D721Med (cell line): ENCODE measurements around the gene SLC38A3.

ENCODE experiments used
- DNase-seq: peaks from one replicate; pipeline ENCODE4 v3.0.0; 2011; ENCODE audit warnings: low spot score; ENCODE audit not compliant: insufficient read length
- FAIRE-seq: peaks from 2 replicates; lab custom pipeline; 2011; peaks lifted over from hg19 to GRCh38; lab: Jason Lieb, UNC
- TF ChIP-seq, protein P1 (sequence below): IDR thresholded peaks from 2 replicates; pipeline ENCODE4 v1.5.1; 2012; ENCODE audit warnings: mild to moderate bottlenecking, control low read depth; ENCODE audit not compliant: insufficient read depth; ENCODE audit errors: missing control alignments

Gene SLC38A3

GRCh38 chr3:50160561-50160983 lies 44.5 kb upstream of the SLC38A3 start:
- DNase-seq (peak; percentile 77), FAIRE-seq (no peak)
- TF ChIP-seq, protein P1, sequence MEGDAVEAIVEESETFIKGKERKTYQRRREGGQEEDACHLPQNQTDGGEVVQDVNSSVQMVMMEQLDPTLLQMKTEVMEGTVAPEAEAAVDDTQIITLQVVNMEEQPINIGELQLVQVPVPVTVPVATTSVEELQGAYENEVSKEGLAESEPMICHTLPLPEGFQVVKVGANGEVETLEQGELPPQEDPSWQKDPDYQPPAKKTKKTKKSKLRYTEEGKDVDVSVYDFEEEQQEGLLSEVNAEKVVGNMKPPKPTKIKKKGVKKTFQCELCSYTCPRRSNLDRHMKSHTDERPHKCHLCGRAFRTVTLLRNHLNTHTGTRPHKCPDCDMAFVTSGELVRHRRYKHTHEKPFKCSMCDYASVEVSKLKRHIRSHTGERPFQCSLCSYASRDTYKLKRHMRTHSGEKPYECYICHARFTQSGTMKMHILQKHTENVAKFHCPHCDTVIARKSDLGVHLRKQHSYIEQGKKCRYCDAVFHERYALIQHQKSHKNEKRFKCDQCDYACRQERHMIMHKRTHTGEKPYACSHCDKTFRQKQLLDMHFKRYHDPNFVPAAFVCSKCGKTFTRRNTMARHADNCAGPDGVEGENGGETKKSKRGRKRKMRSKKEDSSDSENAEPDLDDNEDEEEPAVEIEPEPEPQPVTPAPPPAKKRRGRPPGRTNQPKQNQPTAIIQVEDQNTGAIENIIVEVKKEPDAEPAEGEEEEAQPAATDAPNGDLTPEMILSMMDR = no peak

- DNase-seq (no peak), FAIRE-seq (no peak)
- TF ChIP-seq, protein P1 = no peak
Measured at GRCh38 chr3:50161320-50161719, 43.8 kb upstream of the SLC38A3 start.

- TF ChIP-seq, protein P1 = no peak
- FAIRE-seq (no peak), DNase-seq (no peak)
Measured at GRCh38 chr3:50162034-50162883, 42.8 kb upstream of the SLC38A3 start.

GRCh38 chr3:50163572-50164455 lies 41.3 kb upstream of the SLC38A3 start:
- FAIRE-seq (no peak), DNase-seq (no peak)
- TF ChIP-seq, protein P1 = no peak

DNA sequence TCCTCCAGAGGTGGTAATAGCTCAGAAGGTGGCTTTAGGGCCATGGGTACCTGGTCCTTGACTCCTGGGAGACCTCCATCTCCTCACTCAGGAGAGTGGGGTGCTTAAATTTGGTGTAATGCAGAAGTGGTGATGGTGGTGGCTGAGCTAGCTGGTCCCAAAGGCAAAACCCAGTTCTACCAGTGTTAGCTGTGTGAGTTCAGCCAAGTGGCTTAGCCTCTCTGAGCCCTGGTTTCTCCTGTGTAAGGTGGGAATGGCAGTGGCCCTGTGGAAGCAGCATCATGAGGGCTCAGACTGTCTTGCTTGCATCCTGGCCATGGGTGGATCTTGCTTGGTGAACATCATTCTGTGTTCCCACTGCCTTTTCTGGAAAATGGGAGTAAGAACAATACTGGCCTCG lies 40.6 kb upstream of the SLC38A3 start:
- TF ChIP-seq, protein P1 = no peak
- FAIRE-seq = no peak
- no peak for DNase-seq

DNA sequence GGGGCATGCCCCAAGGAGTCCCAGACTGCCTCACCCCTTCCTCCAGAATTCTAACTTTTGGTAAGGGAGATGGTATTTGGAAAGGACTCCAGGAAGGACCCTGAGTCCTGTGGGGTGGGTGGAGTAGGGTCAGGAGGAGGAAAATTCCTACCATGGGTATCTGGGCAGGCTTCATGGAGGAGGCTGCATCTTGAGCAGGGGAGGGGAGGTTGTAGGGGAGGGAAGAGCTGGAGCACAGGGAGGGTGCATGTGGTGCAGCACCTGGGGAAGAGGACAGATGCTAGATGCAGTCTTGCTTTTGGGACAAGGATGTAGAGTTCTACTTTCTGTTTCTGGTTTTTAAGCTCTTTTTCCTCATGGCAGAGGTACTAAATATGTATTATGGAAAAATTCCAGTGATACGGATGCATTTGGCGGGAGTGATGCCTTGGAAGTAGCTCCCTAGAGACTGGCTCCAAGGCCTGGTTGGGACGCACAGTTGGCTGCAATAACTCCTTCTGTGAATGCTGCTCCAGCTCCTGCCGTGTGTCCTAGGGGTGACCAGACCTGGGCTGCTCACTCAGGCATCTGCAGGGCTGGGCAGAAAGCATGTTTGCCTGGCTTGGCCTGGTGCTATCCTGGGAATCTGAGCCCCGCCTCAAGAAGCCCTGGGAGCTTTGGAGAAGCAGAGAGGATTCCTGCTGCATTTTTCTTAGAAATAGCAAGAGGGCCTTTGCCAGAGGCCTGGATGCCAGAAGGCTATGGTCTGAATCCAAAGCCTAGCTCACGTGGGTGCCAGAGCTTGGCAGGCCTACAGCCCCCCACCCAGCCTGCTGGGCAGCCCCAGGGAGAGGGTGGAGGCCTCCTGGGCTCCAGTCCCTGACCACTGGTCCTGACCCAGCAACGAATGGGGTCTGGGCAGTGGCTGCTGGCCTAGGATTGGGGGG lies 39.8 kb upstream of the SLC38A3 start:
- DNase-seq (no peak), FAIRE-seq (no peak)
- TF ChIP-seq, protein P1 = no peak
